ENCODE results near the gene IFITM1. TPM values are rescaled to one million over a fixed set of nuclear protein-coding genes. Genes with fewer than 3 reads are reported as not detected.

The IFITM1 gene
- total and polyA plus RNA-seq, 9 of the 15 experiments (the other 6 are each of a cell fraction or from before 2014, with no cell fraction given) = 691 to 5,579 (median 974) TPM

GRCh38 chr11:355581-356458 lies 42.0 kb downstream of the IFITM1 start (continued):
- TF ChIP-seq KAT2B (IDR thresholded peaks at IDR 0.05; ENCODE audit: low read depth, low read length) (no peak), ZFPM2 (CRISPR knock-in tag; IDR thresholded peaks at IDR 0.05) (no peak; the same call in 1 of the 2 replicates), DDX20 (tag; IDR thresholded peaks at IDR 0.05; ENCODE audit: low read depth) (peak; percentile 80; the same call in 1 of the 2 replicates), DPF2 (IDR thresholded peaks at IDR 0.05) (0 out of 2 replicates have a peak, but pooled peaks have one; percentile 20), CUX1 (CRISPR knock-in tag; IDR thresholded peaks at IDR 0.05) (peak; percentile 79; the same call in 1 of the 2 replicates), SIN3B (IDR thresholded peaks at IDR 0.05; ENCODE audit: low read depth) (no peak), MAX (CRISPR knock-in tag; IDR thresholded peaks at IDR 0.05) (peak; percentile 52), MTA1 (IDR thresholded peaks at IDR 0.05; ENCODE audit: borderline replicate concordance) (no peak), SIX5 (IDR thresholded peaks at IDR 0.05; ENCODE audit: borderline replicate concordance in 1 of 2, insufficient read depth in 1 of 2, low read depth in 1 of 2, low read length in 2 of 2) (no peak), BHLHE40 (IDR thresholded peaks at IDR 0.05; ENCODE audit: low read length) (no peak)

Data from K562 (cell line).